Epithelial cell of esophagus (primary cell): ENCODE data around the gene SEMA3E.

Experiments
- DNase-seq: peaks from one replicate; pipeline ENCODE4 v3.0.0; 2010; ENCODE audit warnings: low read depth
- H3K4me3 ChIP-seq: 2 replicates; pipeline ENCODE4 v1.5.1; 2011; ENCODE audit warnings: mild to moderate bottlenecking, low read length, control low read depth
- TF ChIP-seq, protein P1 (sequence below): IDR thresholded peaks from 2 replicates; pipeline ENCODE4 v1.5.1; 2011; ENCODE audit warnings: low read depth, mild to moderate bottlenecking, low read length, control low read depth, inconsistent platforms; ENCODE audit not compliant: insufficient read depth; ENCODE audit errors: missing control alignments

Gene SEMA3E

DNA sequence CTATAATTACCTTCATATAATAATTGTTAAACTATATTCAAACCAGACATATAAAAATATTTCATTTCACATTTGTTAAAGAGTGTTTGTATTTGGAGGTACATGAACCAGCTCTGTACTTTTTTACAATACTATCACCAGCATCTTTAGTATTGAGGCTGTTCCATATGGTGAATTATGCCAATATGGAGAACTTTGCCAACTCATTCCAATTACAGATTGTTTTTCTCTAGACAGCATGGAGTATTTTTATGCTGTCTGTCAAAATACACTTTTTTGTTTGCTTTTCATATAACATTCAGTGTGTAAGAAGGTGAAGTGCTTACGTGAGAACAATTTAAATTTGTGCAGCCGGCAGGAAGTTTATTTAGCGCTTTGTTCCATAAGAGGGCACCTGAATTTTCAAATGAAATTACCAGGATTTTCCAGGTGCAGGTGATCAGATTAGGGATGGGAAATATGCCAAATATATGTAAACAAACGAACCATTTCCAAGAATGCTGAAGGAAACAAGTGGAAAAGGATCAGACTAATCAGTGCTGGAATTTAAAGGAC, 54.9 kb downstream of the SEMA3E start:
- H3K4me3 ChIP-seq: no peak overlapping the region
- DNase-seq: no peak
- TF ChIP-seq, protein P1, sequence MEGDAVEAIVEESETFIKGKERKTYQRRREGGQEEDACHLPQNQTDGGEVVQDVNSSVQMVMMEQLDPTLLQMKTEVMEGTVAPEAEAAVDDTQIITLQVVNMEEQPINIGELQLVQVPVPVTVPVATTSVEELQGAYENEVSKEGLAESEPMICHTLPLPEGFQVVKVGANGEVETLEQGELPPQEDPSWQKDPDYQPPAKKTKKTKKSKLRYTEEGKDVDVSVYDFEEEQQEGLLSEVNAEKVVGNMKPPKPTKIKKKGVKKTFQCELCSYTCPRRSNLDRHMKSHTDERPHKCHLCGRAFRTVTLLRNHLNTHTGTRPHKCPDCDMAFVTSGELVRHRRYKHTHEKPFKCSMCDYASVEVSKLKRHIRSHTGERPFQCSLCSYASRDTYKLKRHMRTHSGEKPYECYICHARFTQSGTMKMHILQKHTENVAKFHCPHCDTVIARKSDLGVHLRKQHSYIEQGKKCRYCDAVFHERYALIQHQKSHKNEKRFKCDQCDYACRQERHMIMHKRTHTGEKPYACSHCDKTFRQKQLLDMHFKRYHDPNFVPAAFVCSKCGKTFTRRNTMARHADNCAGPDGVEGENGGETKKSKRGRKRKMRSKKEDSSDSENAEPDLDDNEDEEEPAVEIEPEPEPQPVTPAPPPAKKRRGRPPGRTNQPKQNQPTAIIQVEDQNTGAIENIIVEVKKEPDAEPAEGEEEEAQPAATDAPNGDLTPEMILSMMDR: no peak

- no peak for DNase-seq
- TF ChIP-seq, protein P1: no peak
- H3K4me3 ChIP-seq: no peak overlapping the region
Observed at GRCh38 chr7:83588602-83589240, 60.2 kb downstream of the SEMA3E start.

GRCh38 chr7:83586281-83586680, 62.7 kb downstream of the SEMA3E start:
- no peak for DNase-seq
- TF ChIP-seq, protein P1: no peak
- H3K4me3 ChIP-seq: no peak overlapping the region

- no peak for DNase-seq
- H3K4me3 ChIP-seq: no peak overlapping the region
- TF ChIP-seq, protein P1: no peak
Observed at GRCh38 chr7:83581667-83582435, 67.1 kb downstream of the SEMA3E start.

DNA sequence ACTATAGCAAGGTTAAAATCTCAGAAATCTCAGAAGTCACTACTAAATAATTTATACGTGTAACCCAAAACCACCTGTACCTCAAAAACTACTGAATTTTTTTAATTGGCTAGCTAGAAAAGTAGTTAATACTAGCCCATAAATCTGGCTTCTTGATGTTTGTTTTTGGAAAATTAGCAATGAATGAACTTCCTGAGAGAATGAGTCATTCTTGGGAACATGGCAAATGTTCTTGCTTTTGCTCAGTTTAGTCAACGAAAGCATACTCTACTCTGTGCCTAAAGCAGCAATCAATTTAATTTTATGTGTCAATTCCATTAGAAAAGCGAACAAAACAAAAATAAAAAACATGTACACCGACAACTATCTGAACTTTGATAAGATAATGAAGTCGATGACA, 69.2 kb downstream of the SEMA3E start:
- H3K4me3 ChIP-seq: no peak overlapping the region
- DNase-seq: peak; percentile 30
- TF ChIP-seq, protein P1: no peak

DNA sequence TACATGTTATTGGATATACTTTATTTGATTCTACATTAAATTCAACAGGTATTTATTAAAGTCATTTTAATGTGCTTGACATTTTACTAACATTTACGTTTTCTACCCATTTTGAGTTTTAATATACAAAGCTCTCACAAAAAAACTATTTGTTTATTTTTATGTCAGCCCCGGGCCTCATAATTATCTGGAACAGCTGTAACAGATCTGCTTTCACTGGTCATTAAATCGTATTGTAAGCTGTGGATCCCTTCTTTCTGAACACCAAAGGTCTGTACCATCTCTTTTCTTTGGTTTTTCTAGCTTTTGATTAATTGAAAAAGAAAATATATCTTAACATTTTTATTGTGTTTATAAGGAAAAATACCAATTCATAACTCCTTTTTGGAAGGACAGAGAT, 73.5 kb downstream of the SEMA3E start:
- TF ChIP-seq, protein P1: no peak
- no peak overlapping the region for H3K4me3 ChIP-seq
- no peak for DNase-seq
